Gastrocnemius medialis (tissue), 4 donors: Measurements from ENCODE around the gene SLC25A12.

Experiments used
- CTCF ChIP-seq, 5 experiments: fragments of 450-650 bp in 3 of 5; fragments of 200-600 bp in 2 of 5; sonication (generic) in 2 of 5; IDR thresholded peaks in 4 of 5; conservative IDR thresholded peaks in 1 of 5; 1 replicate in 4 of 5; 2 replicates in 1 of 5; pipeline ENCODE4 v1.5.1; 2016 to 2019; ENCODE audit warnings: antibody characterized with exemption in 5 of 5, mild to moderate bottlenecking in 3 of 5, moderate library complexity in 3 of 5
- POLR2A ChIP-seq, 2 donors: fragments of 450-650 bp; IDR thresholded peaks; one replicate each; pipeline ENCODE4 v1.6.1; 2017; ENCODE audit warnings: antibody characterized with exemption in 2 of 2, mild to moderate bottlenecking in 2 of 2, moderate library complexity in 2 of 2

GRCh38 chr2:171824086-171824485 lies 70.0 kb downstream of the SLC25A12 start:
- no peak for TF ChIP-seq POLR2A (IDR thresholded peaks at IDR 0.05)
- TF ChIP-seq CTCF (IDR thresholded peaks at IDR 0.05 in 4 of 5, conservative IDR thresholded peaks at IDR 0.05 in 1 of 5) = no peak
